Measurements from ENCODE around the gene ALCAM. TPM values are rescaled to one million over a fixed set of nuclear protein-coding genes. Genes with fewer than 3 reads are reported as not detected.

Gene ALCAM
- total RNA-seq, 1 experiment from 2014 or later = 36.9 TPM

GRCh38 chr3:105352976-105353375 lies 13.7 kb upstream of the ALCAM start:
- Histone ChIP-seq H3K27me3 (no peaks in the 10 kb centered on the region), H3K9me3 (no peaks in the 10 kb centered on the region)
- DNase-seq = no peak

GRCh38 chr3:105353485-105354161 lies 13.1 kb upstream of the ALCAM start:
- Histone ChIP-seq H3K4me3 (no peak overlapping the region), H3K36me3 (no peaks in the 10 kb centered on the region), H3K9me3 (no peaks in the 10 kb centered on the region), H3K27me3 (no peaks in the 10 kb centered on the region)
- no peak for DNase-seq

More at GRCh38 chr3:105352976-105353375, 13.7 kb upstream of the ALCAM start:
- no peaks in the 10 kb centered on the region for H3K36me3 ChIP-seq
- H3K4me3 ChIP-seq = no peak overlapping the region

- Histone ChIP-seq H3K27me3 (no peaks in the 10 kb centered on the region), H3K9me3 (no peaks in the 10 kb centered on the region), H3K36me3 (no peaks in the 10 kb centered on the region), H3K4me3 (no peak overlapping the region)
- DNase-seq = no peak
These were observed 12.3 kb upstream of the ALCAM start for GRCh38 chr3:105354429-105354828.

DNA sequence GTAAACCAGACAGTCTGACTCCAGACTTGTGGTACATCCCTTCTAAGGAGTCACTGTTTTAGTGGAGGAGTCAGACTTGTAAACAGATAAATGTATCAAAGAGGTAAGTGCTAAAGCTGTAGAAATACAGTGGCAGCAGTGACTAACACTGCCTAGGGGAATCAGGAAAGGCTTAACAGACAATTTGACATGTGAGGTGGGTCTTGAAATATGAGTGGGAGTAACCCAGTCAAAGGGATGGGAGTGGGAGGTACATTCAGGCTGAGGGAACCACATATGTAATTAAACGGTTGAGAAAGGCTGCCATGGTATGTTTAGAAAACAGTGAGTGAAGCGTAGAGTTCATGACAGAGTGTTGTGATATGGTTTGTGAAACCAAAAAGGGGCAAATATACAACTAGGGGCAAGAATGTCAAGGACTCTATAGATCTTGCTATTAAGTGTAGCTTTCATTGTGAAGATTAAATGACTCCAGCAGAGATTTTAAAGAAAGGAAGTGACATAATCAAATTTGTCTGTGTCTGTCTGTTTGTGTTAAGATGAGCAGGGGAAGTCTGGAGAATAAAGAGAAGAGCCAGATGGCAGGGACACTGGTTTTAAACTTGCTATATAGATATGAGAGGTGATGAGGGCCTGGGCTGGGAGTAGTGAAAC lies 11.2 kb upstream of the ALCAM start:
- no peak for DNase-seq
- no peaks in the 10 kb centered on the region for H3K27me3 ChIP-seq

GRCh38 chr3:105356396-105356795 lies 10.3 kb upstream of the ALCAM start:
- no peaks in the 10 kb centered on the region for H3K27me3 ChIP-seq
- DNase-seq = no peak
- H3K9me3 ChIP-seq = no peaks in the 10 kb centered on the region
- no peaks in the 10 kb centered on the region for H3K36me3 ChIP-seq
- no peak overlapping the region for H3K4me3 ChIP-seq

More for the DNA sequence above, 11.2 kb upstream of the ALCAM start:
- Histone ChIP-seq H3K9me3 (no peaks in the 10 kb centered on the region), H3K4me3 (no peak overlapping the region), H3K36me3 (no peaks in the 10 kb centered on the region)

DNA sequence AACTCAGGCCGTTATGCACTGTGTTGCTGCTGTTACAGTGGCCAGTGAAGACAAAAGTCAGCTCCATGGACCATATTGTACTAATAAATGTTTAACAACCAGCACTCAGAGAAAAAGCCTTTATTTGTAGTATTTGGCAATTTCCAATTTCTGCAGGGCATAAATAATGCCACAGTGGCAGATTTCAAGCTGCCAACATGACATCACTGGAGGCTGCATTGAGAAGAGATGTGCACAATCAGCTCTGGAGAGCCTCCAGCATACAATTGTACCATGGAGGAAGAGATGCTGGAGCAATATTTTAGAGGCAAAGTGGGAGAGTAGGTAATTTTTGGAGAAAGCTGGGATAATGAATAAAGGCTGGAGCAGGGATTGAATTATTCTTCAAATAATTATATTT lies 9.7 kb upstream of the ALCAM start:
- no peak overlapping the region for H3K4me3 ChIP-seq
- DNase-seq = no peak
- no peaks in the 10 kb centered on the region for H3K27me3 ChIP-seq
- no peaks in the 10 kb centered on the region for H3K9me3 ChIP-seq
- no peaks in the 10 kb centered on the region for H3K36me3 ChIP-seq

GRCh38 chr3:105359098-105359762 lies 7.5 kb upstream of the ALCAM start:
- no peaks in the 10 kb centered on the region for H3K27me3 ChIP-seq
- peak; percentile 13 for DNase-seq
- no peak overlapping the region for H3K4me3 ChIP-seq
- H3K9me3 ChIP-seq = no peaks in the 10 kb centered on the region
- no peaks in the 10 kb centered on the region for H3K36me3 ChIP-seq

GRCh38 chr3:105360003-105360402 lies 6.7 kb upstream of the ALCAM start:
- Histone ChIP-seq H3K36me3 (no peaks in the 10 kb centered on the region), H3K4me3 (no peak overlapping the region), H3K27me3 (no peaks in the 10 kb centered on the region), H3K9me3 (no peaks in the 10 kb centered on the region)
- no peak for DNase-seq

GRCh38 chr3:105362021-105362665 lies 4.6 kb upstream of the ALCAM start:
- H3K36me3 ChIP-seq = no peaks in the 10 kb centered on the region
- no peaks in the 10 kb centered on the region for H3K27me3 ChIP-seq
- DNase-seq = no peak
- no peaks in the 10 kb centered on the region for H3K9me3 ChIP-seq
- H3K4me3 ChIP-seq = no peak overlapping the region

- DNase-seq = no peak
- no peaks in the 10 kb centered on the region for H3K9me3 ChIP-seq
- no peak overlapping the region for H3K4me3 ChIP-seq
- no peaks in the 10 kb centered on the region for H3K27me3 ChIP-seq
- no peaks in the 10 kb centered on the region for H3K36me3 ChIP-seq
These were observed 2.6 kb upstream of the ALCAM start for GRCh38 chr3:105364128-105364527.

GRCh38 chr3:105365081-105365390 lies 1.7 kb upstream of the ALCAM start:
- Histone ChIP-seq H3K36me3 (no peaks in the 10 kb centered on the region), H3K27me3 (no peaks in the 10 kb centered on the region), H3K9me3 (no peaks in the 10 kb centered on the region), H3K4me3 (peak overlapping the region; percentile 67)
- DNase-seq = no peak

- peak overlapping the region; percentile 67 for H3K4me3 ChIP-seq
- no peaks in the 10 kb centered on the region for H3K9me3 ChIP-seq
- H3K36me3 ChIP-seq = no peaks in the 10 kb centered on the region
- H3K27me3 ChIP-seq = no peaks in the 10 kb centered on the region
- peak; percentile 24 for DNase-seq
These were observed 1.1 kb upstream of the ALCAM start for GRCh38 chr3:105365391-105366325.

DNA sequence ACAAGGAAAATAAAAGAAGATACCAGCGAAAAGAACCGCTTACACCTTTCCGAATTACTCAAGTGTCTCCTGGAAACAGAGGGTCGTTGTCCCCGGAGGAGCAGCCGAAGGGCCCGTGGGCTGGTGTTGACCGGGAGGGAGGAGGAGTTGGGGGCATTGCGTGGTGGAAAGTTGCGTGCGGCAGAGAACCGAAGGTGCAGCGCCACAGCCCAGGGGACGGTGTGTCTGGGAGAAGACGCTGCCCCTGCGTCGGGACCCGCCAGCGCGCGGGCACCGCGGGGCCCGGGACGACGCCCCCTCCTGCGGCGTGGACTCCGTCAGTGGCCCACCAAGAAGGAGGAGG lies 325 bp downstream of the ALCAM start:
- Histone ChIP-seq H3K9me3 (no peaks in the 10 kb centered on the region), H3K4me3 (peak overlapping the region; percentile 67), H3K36me3 (no peaks in the 10 kb centered on the region), H3K27me3 (no peaks in the 10 kb centered on the region)
- peak; percentile 33 for DNase-seq

DNA sequence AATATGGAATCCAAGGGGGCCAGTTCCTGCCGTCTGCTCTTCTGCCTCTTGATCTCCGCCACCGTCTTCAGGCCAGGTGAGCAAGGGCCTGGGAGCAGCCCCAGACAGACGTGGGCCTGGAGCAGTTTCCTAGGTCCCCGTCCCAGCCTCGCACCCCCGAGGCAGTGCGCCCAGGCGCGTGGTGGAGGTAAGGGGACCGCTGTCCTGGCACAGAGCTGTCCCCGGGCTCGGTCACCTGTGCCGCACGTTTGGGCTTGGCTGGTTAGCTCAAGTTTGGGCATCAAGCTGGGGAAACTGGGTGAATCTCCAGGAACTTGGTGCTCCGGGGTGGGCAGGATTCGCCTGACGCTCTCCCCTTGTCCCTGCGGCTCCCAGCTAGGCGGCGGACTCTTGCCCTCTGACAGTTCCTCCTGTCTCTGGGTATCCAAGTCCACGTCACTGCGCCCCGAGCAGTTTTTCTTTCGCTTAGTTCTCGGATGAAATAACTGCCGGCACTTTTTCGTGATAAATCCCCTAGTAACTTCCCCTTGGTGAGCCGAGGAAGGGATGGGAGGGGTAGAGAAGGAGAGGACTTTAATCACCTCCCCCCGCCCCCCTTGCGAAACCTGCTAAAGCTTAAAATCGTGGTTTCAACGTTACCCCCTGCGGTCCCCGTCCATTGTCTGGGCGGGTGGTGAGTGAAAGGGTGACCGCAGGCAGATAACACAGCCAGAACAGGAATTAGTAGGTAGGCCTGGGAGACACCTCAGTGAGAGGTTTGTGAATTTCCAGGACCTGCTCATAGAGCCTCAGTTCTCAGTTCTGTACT lies 901 bp downstream of the ALCAM start:
- peak; percentile 67 for DNase-seq
- no peaks in the 10 kb centered on the region for H3K9me3 ChIP-seq
- H3K27me3 ChIP-seq = no peaks in the 10 kb centered on the region
- H3K36me3 ChIP-seq = no peaks in the 10 kb centered on the region
- peak overlapping the region; percentile 67 for H3K4me3 ChIP-seq

DNA sequence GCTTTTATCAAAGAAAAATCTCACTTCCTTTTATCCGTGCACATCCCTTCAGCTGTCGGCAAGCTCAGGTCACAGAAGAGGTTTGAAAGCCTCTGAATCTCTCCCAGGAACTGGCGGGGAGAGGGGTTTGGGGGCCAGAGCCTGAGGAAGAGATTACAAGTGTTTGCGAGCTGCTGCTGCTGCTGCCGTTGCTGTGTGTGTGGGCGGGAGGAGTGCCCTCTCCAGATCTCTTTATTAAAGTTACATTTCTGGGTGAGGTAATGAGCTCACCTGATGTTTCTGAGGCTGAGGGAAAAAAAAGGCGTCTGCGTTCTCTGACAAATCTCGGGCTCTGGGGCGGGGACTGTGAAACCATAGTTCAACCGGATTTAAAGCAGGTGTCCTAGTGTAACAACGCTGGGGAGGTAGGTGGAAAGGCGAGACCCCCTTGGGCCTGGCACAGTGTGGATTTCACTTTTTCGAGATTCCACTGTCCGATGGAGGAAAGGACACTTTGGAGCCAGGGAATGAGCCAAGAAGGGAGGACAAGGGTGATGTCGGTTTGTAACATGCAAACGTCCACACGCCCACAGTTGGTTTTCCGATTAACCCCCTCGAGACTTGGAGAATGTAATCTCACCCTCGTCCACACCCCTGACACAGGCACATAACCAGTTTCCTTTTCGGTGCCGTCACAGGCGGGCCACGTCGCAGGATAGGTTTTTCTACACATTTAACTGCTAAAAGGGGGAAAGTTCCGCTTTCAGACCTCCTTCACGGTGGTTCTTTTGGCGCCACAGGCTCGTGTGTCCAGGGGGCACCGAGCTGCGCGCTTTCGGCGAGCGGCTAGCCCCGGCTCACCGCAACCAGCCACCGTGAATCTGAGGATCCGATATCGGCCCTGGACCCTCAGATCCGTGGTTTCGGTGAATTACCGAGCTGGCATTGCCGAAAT lies 2.1 kb downstream of the ALCAM start:
- Histone ChIP-seq H3K36me3 (no peaks in the 10 kb centered on the region), H3K27me3 (no peaks in the 10 kb centered on the region), H3K9me3 (no peaks in the 10 kb centered on the region), H3K4me3 (peak overlapping the region; percentile 67)
- DNase-seq = peak; percentile 64
